Activated CD4-positive, alpha-beta memory T cell treated with anti-CD3 and anti-CD28 coated beads for 36 hours (primary cell): ENCODE data around the gene IPO7. TPM values are rescaled to one million over a fixed set of nuclear protein-coding genes. Genes with fewer than 3 reads are reported as not detected.

Experiments used
- CTCF ChIA-PET: fragments of 350-600 bp; sonication (Branson Sonifier 250); formaldehyde crosslinking; loops from one replicate; lab custom pipeline; 2021; ENCODE audit warnings: antibody characterized with exemption, inconsistent platforms; lab: Charles Lee
- POLR2A ChIA-PET: fragments of 350-600 bp; sonication (Branson Sonifier 250); formaldehyde crosslinking; loops from one replicate; lab custom pipeline; 2021; ENCODE audit warnings: antibody characterized with exemption; lab: Charles Lee
- DNase-seq: peaks from one replicate; pipeline ENCODE4 v3.0.0-alpha.2; 2020
- H3K27ac Mint-ChIP-seq: one replicate; pipeline ENCODE4 v1.8.0; 2021; ENCODE audit warnings: mixed read lengths
- H3K27me3 Mint-ChIP-seq: one replicate; pipeline ENCODE4 v1.8.0; 2021; ENCODE audit warnings: mixed read lengths
- H3K36me3 Mint-ChIP-seq: one replicate; pipeline ENCODE4 v1.8.0; 2021; ENCODE audit warnings: mixed read lengths
- H3K4me1 Mint-ChIP-seq: one replicate; pipeline ENCODE4 v1.8.0; 2021; ENCODE audit warnings: low read depth, mixed read lengths
- H3K4me3 Mint-ChIP-seq: one replicate; pipeline ENCODE4 v1.8.0; 2021; ENCODE audit warnings: mild to moderate bottlenecking, mixed read lengths
- H3K9me3 Mint-ChIP-seq: one replicate; pipeline ENCODE4 v1.8.0; 2021; ENCODE audit warnings: mixed read lengths
- intact Hi-C: fragments of 100-400 bp; cut with micrococcal nuclease; formaldehyde crosslinking; loops from one replicate; pipeline ENCODE4 v1.15.1; 2023
- total RNA-seq, 2 experiments: library from RNA; stranded (reverse); gene quantifications; one replicate each; pipeline ENCODE4 v1.2.3, GENCODE V29; 2021

Gene IPO7
- total RNA-seq, 2 experiments from 2014 or later, result 161 to 172 TPM

- Mint-ChIP-seq H3K27ac (no peak overlapping the region), H3K36me3 (peaks cover 29% of the 10 kb centered on the region), H3K9me3 (no peaks in the 10 kb centered on the region), H3K27me3 (no peaks in the 10 kb centered on the region), H3K4me3 (no peak overlapping the region), H3K4me1 (no peaks in the 10 kb centered on the region)
- ChIA-PET CTCF (interaction anchor here (3.8 kb wide), 1 partner anchor 11 kb away, joined by 38 read pairs; no protein-coding TSS in a partner anchor), POLR2A (no interaction called here)
- intact Hi-C loops, result no loop called here
- no peak for DNase-seq
These were observed 111.5 kb downstream of the IPO7 start for GRCh38 chr11:9495803-9496514.

Other genes with a start within 250 kb of the IPO7 start
- 10 to 100 TPM; 41.3 to 41.9 TPM for gene DENND5A, start 119.3 kb upstream of the IPO7 start, total RNA-seq
- gene TMEM41B, start 70.1 kb upstream of the IPO7 start, total RNA-seq, result 10 to 100 TPM; 33.6 to 36.1 TPM
- 10 to 100 TPM; 45.4 to 48.2 TPM for gene ZNF143, start 76.4 kb downstream of the IPO7 start, total RNA-seq
- gene WEE1, start 189.0 kb downstream of the IPO7 start, total RNA-seq, result 10 to 100 TPM; 47.8 to 52.4 TPM